ENCODE measurements around the gene CADM2.
"Not testable (repeated sequence)": the region's sequence is repeated elsewhere in the genome, so short reads cannot be mapped to it uniquely, and the experiment has no call there.

Gene CADM2

GRCh38 chr3:84958495-84959469, at the start of gene CADM2:
Gene CADM2 (plus strand): TSS chr3:84958989.
- peak; percentile 20 for DNase-seq (ENCODE audit: low read depth)

GRCh38 chr3:84918592-84918991, 40.2 kb upstream of the CADM2 start:
- not testable (repeated sequence) for DNase-seq (ENCODE audit: low read depth)

GRCh38 chr3:84922682-84923081, 36.1 kb upstream of the CADM2 start:
- DNase-seq (ENCODE audit: low read depth) = no peak

GRCh38 chr3:84925571-84925970, 33.2 kb upstream of the CADM2 start:
- no peak for DNase-seq (ENCODE audit: low read depth)

GRCh38 chr3:84943379-84943778, 15.4 kb upstream of the CADM2 start:
- DNase-seq (ENCODE audit: low read depth) = no peak

- DNase-seq (ENCODE audit: low read depth) = no peak
Observed at GRCh38 chr3:84946240-84946639, 12.5 kb upstream of the CADM2 start.

GRCh38 chr3:84959470-84960271, 882 bp downstream of the CADM2 start:
- no peak for DNase-seq (ENCODE audit: low read depth)

GRCh38 chr3:84960581-84960980, 1.8 kb downstream of the CADM2 start:
- DNase-seq (ENCODE audit: low read depth) = no peak

- no peak for DNase-seq (ENCODE audit: low read depth)
Observed at GRCh38 chr3:84961011-84961410, 2.2 kb downstream of the CADM2 start.

GRCh38 chr3:84961521-84962255, 2.9 kb downstream of the CADM2 start:
- DNase-seq (ENCODE audit: low read depth) = no peak

GRCh38 chr3:84962415-84962814, 3.6 kb downstream of the CADM2 start:
- DNase-seq (ENCODE audit: low read depth) = no peak

GRCh38 chr3:84963137-84963536, 4.3 kb downstream of the CADM2 start:
- no peak for DNase-seq (ENCODE audit: low read depth)

GRCh38 chr3:84965141-84965540, 6.4 kb downstream of the CADM2 start:
- no peak for DNase-seq (ENCODE audit: low read depth)

GRCh38 chr3:84967767-84968581, 9.2 kb downstream of the CADM2 start:
- no peak for DNase-seq (ENCODE audit: low read depth)

- no peak for DNase-seq (ENCODE audit: low read depth)
Observed at GRCh38 chr3:84968701-84969235, 10.0 kb downstream of the CADM2 start.

GRCh38 chr3:84974347-84974746, 15.6 kb downstream of the CADM2 start:
- DNase-seq (ENCODE audit: low read depth) = no peak

- no peak for DNase-seq (ENCODE audit: low read depth)
Observed at GRCh38 chr3:84977021-84977420, 18.2 kb downstream of the CADM2 start.

GRCh38 chr3:84978843-84979242, 20.1 kb downstream of the CADM2 start:
- no peak for DNase-seq (ENCODE audit: low read depth)

- no peak for DNase-seq (ENCODE audit: low read depth)
Observed at GRCh38 chr3:84980011-84980410, 21.2 kb downstream of the CADM2 start.

GRCh38 chr3:84980456-84980855, 21.7 kb downstream of the CADM2 start:
- DNase-seq (ENCODE audit: low read depth) = no peak

GRCh38 chr3:84983490-84983889, 24.7 kb downstream of the CADM2 start:
- no peak for DNase-seq (ENCODE audit: low read depth)
